H1 (cell line): ENCODE data around the gene TNRC6B. TPM values are rescaled to one million over a fixed set of nuclear protein-coding genes. Genes with fewer than 3 reads are reported as not detected.

Experiments
- CTCF ChIA-PET: fragments of 300-600 bp; sonication (Branson Sonifier 250); formaldehyde crosslinking; loops from one replicate; lab custom pipeline; 2021; ENCODE audit not compliant: partially characterized antibody; lab: Charles Lee
- POLR2A ChIA-PET: fragments of 300-600 bp; sonication (Branson Sonifier 250); formaldehyde crosslinking; loops from one replicate; lab custom pipeline; 2021; ENCODE audit warnings: inconsistent platforms; ENCODE audit not compliant: partially characterized antibody; lab: Charles Lee
- DNase-seq, 2 experiments: peaks; one replicate each; pipeline versions ENCODE4 v3.0.0 to v3.0.0-alpha.2; 2010 to 2022; ENCODE audit warnings: low spot score in 2 of 2, low read depth in 1 of 2, mixed read lengths in 1 of 2
- FAIRE-seq: peaks from 2 replicates; lab custom pipeline; 2011; peaks lifted over from hg19 to GRCh38; lab: Jason Lieb, UNC
- H2AFZ ChIP-seq: 2 replicates; pipeline ENCODE4 v1.8.1; 2012; ENCODE audit warnings: low read length, inconsistent platforms
- H2AK5ac ChIP-seq: 2 replicates; pipeline ENCODE4 v1.6.1; 2013; ENCODE audit warnings: low read depth, low read length
- H2BK120ac ChIP-seq: replicated peaks from 2 replicates; pipeline ENCODE3; 2013; ENCODE audit warnings: low read depth, low read length, inconsistent platforms
- H2BK12ac ChIP-seq: 2 replicates; pipeline ENCODE4 v1.6.1; 2013; ENCODE audit warnings: low read depth, low read length
- H2BK15ac ChIP-seq: 2 replicates; pipeline ENCODE4 v1.6.1; 2013; ENCODE audit warnings: low read length
- H2BK20ac ChIP-seq: 2 replicates; pipeline ENCODE4 v1.6.1; 2013; ENCODE audit warnings: low read length
- H2BK5ac ChIP-seq: 2 replicates; pipeline ENCODE4 v1.6.1; 2013; ENCODE audit warnings: low read depth, low read length
- H3K14ac ChIP-seq: 2 replicates; pipeline ENCODE4 v1.6.1; 2013; ENCODE audit warnings: inconsistent platforms; ENCODE audit not compliant: insufficient read length
- H3K18ac ChIP-seq: 2 replicates; pipeline ENCODE4 v1.6.1; 2013; ENCODE audit warnings: low read length; ENCODE audit errors: extremely low read depth
- H3K23ac ChIP-seq: 2 replicates; pipeline ENCODE4 v1.6.1; 2013; ENCODE audit warnings: inconsistent platforms; ENCODE audit not compliant: insufficient read length
- H3K23me2 ChIP-seq: 2 replicates; pipeline ENCODE4 v1.6.1; 2013; ENCODE audit warnings: low read depth, low read length
- H3K27ac ChIP-seq: 2 replicates; pipeline ENCODE4 v1.6.1; 2011; ENCODE audit warnings: low read depth, low read length, inconsistent platforms
- H3K27me3 ChIP-seq, 4 experiments: replicated peaks in 1 of 4; 1 replicate in 1 of 4; 2 replicates in 3 of 4; pipeline versions ENCODE4 v1.6.1 to v1.8.1; 2011 to 2013; ENCODE audit warnings: low read length in 3 of 4, mild to moderate bottlenecking in 3 of 4, inconsistent platforms in 2 of 4, mixed read lengths in 2 of 4, moderate library complexity in 1 of 4; ENCODE audit not compliant: control insufficient read depth in 3 of 4, insufficient read depth in 3 of 4; ENCODE audit errors: extremely low read depth in 1 of 4
- H3K36me3 ChIP-seq, 4 experiments: 2 replicates each; pipeline versions ENCODE4 v1.6.1 to v1.8.1; 2011 to 2013; ENCODE audit warnings: mild to moderate bottlenecking in 4 of 4, low read length in 3 of 4, moderate library complexity in 2 of 4, control low read depth in 1 of 4, inconsistent platforms in 1 of 4; ENCODE audit not compliant: insufficient read depth in 4 of 4, control insufficient read depth in 2 of 4
- H3K4ac ChIP-seq: replicated peaks from 2 replicates; pipeline ENCODE3; 2013; ENCODE audit warnings: low read length, low read depth, mixed read lengths, inconsistent platforms; ENCODE audit not compliant: insufficient read length
- H3K4me1 ChIP-seq, 4 experiments: replicated peaks in 1 of 4; 1 replicate in 1 of 4; 2 replicates in 3 of 4; pipeline versions ENCODE4 v1.6.1 to v1.8.1; 2011 to 2013; ENCODE audit warnings: low read length in 3 of 4, inconsistent platforms in 2 of 4, mixed read lengths in 1 of 4; ENCODE audit not compliant: insufficient read depth in 4 of 4, control insufficient read depth in 3 of 4
- H3K4me2 ChIP-seq, 2 experiments: 2 replicates each; pipeline versions ENCODE4 v1.6.1 to v1.8.1; 2011 to 2013; ENCODE audit warnings: low read depth in 2 of 2, low read length in 2 of 2, control low read depth in 1 of 2, inconsistent platforms in 1 of 2, mild to moderate bottlenecking in 1 of 2; ENCODE audit not compliant: insufficient read depth in 1 of 2
- H3K4me3 ChIP-seq, 4 experiments: fragments of 200-600, 300-600 bp in 1 of 4; sonication (generic), shearing (Covaris generic), sonication (Bioruptor Twin) in 1 of 4; 2 replicates each; pipeline versions ENCODE4 v1.5.1 to v1.8.1; 2011 to 2016; ENCODE audit warnings: low read length in 4 of 4, low read depth in 3 of 4, control low read depth in 2 of 4, inconsistent platforms in 2 of 4, mild to moderate bottlenecking in 2 of 4, mixed read lengths in 1 of 4, moderate library complexity in 1 of 4; ENCODE audit not compliant: insufficient read depth in 2 of 4; ENCODE audit errors: extremely low read depth in 1 of 4
- H3K56ac ChIP-seq: replicated peaks from 2 replicates; pipeline ENCODE3; 2013; ENCODE audit warnings: low read depth, mild to moderate bottlenecking, mixed read lengths, low read length, inconsistent platforms; ENCODE audit not compliant: insufficient read length
- H3K79me1 ChIP-seq: 2 replicates; pipeline ENCODE4 v1.6.1; 2013; ENCODE audit warnings: low read depth, low read length, control low read depth
- H3K79me2 ChIP-seq, 2 experiments: 2 replicates each; pipeline versions ENCODE4 v1.6.1 to v1.8.1; 2012 to 2013; ENCODE audit warnings: low read length in 2 of 2, mild to moderate bottlenecking in 2 of 2, inconsistent platforms in 1 of 2; ENCODE audit not compliant: insufficient read depth in 2 of 2, control insufficient read depth in 1 of 2
- H3K9ac ChIP-seq, 4 experiments: replicated peaks in 1 of 4; 1 replicate in 1 of 4; 2 replicates in 3 of 4; pipeline versions ENCODE4 v1.6.1 to v1.8.1; 2011 to 2013; ENCODE audit warnings: low read depth in 3 of 4, low read length in 3 of 4, control low read depth in 2 of 4, mild to moderate bottlenecking in 2 of 4, moderate library complexity in 2 of 4, inconsistent platforms in 1 of 4; ENCODE audit errors: extremely low read depth in 1 of 4
- H3K9me3 ChIP-seq, 2 experiments: 2 replicates each; pipeline versions ENCODE4 v1.6.1 to v1.8.1; 2012 to 2013; ENCODE audit warnings: mild to moderate bottlenecking in 2 of 2, moderate library complexity in 2 of 2, control low read depth in 1 of 2, inconsistent platforms in 1 of 2, low read depth in 1 of 2, low read length in 1 of 2, mixed read lengths in 1 of 2; ENCODE audit not compliant: insufficient read depth in 2 of 2
- H4K20me1 ChIP-seq, 2 experiments: replicated peaks in 1 of 2; 2 replicates each; pipeline versions ENCODE3 to v1.8.1; 2011 to 2013; ENCODE audit warnings: inconsistent platforms in 2 of 2, low read length in 2 of 2, mild to moderate bottlenecking in 1 of 2; ENCODE audit not compliant: insufficient read depth in 2 of 2, control insufficient read depth in 1 of 2
- H4K5ac ChIP-seq: 2 replicates; pipeline ENCODE4 v1.6.1; 2013; ENCODE audit warnings: low read length, low read depth, mixed read lengths, inconsistent platforms; ENCODE audit not compliant: insufficient read length
- H4K8ac ChIP-seq: 2 replicates; pipeline ENCODE4 v1.8.0; 2013; ENCODE audit warnings: mild to moderate bottlenecking, moderate library complexity, low read length, inconsistent platforms; ENCODE audit not compliant: insufficient read depth; ENCODE audit errors: extremely low read depth
- H4K91ac ChIP-seq: replicated peaks from 2 replicates; pipeline ENCODE3; 2013; ENCODE audit warnings: low read length, mixed read lengths, inconsistent platforms; ENCODE audit not compliant: insufficient read length
- BACH1 ChIP-seq: IDR thresholded peaks from 2 replicates; pipeline ENCODE4 v1.6.1; 2012; ENCODE audit warnings: low read length, improper control_type of control experiment
- GABPA ChIP-seq: IDR thresholded peaks from 2 replicates; pipeline ENCODE4 v1.6.1; 2011; ENCODE audit warnings: mild to moderate bottlenecking, low read length, moderate library complexity, borderline replicate concordance; ENCODE audit not compliant: insufficient read depth
- KDM1A ChIP-seq: fragments of 200-600, 300-600 bp; sonication (generic); IDR thresholded peaks from 2 replicates; pipeline ENCODE4 v1.7.1; 2016; ENCODE audit warnings: mild to moderate bottlenecking, low read length, borderline replicate concordance
- KDM5A ChIP-seq: fragments of 200-600 bp; IDR thresholded peaks from 2 replicates; pipeline ENCODE4 v1.7.1; 2012; ENCODE audit warnings: mild to moderate bottlenecking, low read length, inconsistent platforms, mixed read lengths
- MAFK ChIP-seq: IDR thresholded peaks from 2 replicates; pipeline ENCODE4 v1.6.1; 2012; ENCODE audit warnings: low read depth, mild to moderate bottlenecking, improper control_type of control experiment, low read length
- SAP30 ChIP-seq: fragments of 300-600 bp; sonication (generic); IDR thresholded peaks from 2 replicates; pipeline ENCODE4 v1.7.1; 2012; ENCODE audit warnings: low read length, moderate library complexity, mild to moderate bottlenecking, inconsistent platforms; ENCODE audit not compliant: insufficient read depth, insufficient replicate concordance
- SP1 ChIP-seq: IDR thresholded peaks from 2 replicates; pipeline ENCODE4 v1.6.1; 2011; ENCODE audit warnings: low read depth, low read length
- TAF1 ChIP-seq: IDR thresholded peaks from 2 replicates; pipeline ENCODE4 v1.6.1; 2011; ENCODE audit warnings: mild to moderate bottlenecking, low read depth, low read length
- WGBS, 2 experiments: shearing (Covaris generic) in 1 of 2; methylation state at CpG; one replicate each; pipeline versions ENCODE4 v1.1.6 to v1.1.7; 2013 to 2015; ENCODE audit warnings: low lambda C conversion rate in 2 of 2, mixed read lengths in 2 of 2, inconsistent platforms in 1 of 2, low coverage in 1 of 2, missing lambda C conversion rate in 1 of 2; ENCODE audit not compliant: insufficient replicate concordance in 2 of 2, insufficient coverage in 1 of 2, insufficient read length in 1 of 2; ENCODE audit errors: extremely low coverage in 1 of 2, missing lambda C conversion rate in 1 of 2; 5-methylcytosine and 5-hydroxymethylcytosine counted together
- polyA plus RNA-seq, 7 experiments: library from polyadenylated mRNA; depleted of rRNA in 3 of 7; stranded (reverse) in 5 of 7; unstranded in 2 of 7; fragments of >200 nt in 5 of 7; fragments of 200-250 nt in 2 of 7; gene quantifications; 1 replicate in 5 of 7; 2 replicates in 1 of 7; 4 replicates in 1 of 7; pipeline versions ENCODE4 v1.2.1 to v1.2.3, GENCODE V29; 2011 to 2013; ENCODE audit warnings: missing spikeins in 2 of 7, mixed read lengths in 2 of 7
- total RNA-seq: library from RNA; stranded (reverse); fragmentation: NEBNext Ultra II Directional; extraction: Animal tissue kit (Norgen Biotek cat#: 25700); gene quantifications from 2 replicates; pipeline ENCODE4 v1.2.1, GENCODE V29; 2021

TNRC6B gene
- total and polyA plus RNA-seq, 2 of the 8 experiments (the other 6 are each of a cell fraction or from before 2014, with no cell fraction given): 12.5 to 48.9 TPM

DNA sequence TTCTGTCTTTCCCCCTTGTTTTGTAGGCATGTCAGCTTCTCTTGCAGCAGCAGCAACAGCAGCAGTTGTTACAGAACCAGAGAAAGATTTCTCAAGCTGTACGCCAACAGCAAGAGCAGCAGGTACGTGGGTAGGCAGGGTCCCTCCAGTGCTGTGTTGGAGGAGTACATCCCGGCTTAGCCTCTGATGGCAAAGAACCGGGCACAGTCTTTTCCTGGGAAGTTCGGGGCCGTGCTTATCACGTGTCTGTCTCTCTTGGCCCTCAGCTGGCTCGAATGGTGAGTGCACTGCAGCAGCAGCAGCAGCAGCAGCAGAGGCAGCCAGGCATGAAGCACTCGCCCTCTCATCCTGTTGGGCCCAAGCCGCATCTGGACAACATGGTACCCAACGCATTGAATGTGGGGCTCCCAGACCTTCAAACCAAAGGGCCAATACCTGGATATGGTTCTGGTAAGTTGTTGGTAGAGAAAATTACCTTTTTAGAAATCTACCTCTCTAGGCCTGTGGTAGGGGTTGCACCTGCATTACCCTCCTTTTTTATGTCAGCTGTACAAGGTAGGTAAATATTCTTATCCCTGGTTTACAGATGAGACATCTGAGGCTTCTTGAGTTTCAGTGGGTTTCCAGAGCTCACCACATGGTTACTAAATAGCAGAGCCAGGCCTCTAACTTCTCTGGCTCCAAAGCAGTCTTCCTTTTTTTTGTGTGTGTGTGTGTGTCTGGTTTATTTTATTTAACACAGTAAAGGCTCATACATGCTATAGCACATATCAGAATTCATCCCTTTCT lies 123.4 kb downstream of the TNRC6B start:
- no peaks in the 10 kb centered on the region for H3K79me2 ChIP-seq
- no peak overlapping the region for H3K4me2 ChIP-seq
- H3K4me1 ChIP-seq: no peaks in the 10 kb centered on the region
- H3K27me3 ChIP-seq: no peaks in the 10 kb centered on the region
- TF ChIP-seq GABPA: no peak
- no peak for TF ChIP-seq TAF1
- no peak for TF ChIP-seq SP1
- no peak for TF ChIP-seq KDM1A
- no peak for TF ChIP-seq BACH1
- no peak for TF ChIP-seq SAP30
- no peak for TF ChIP-seq KDM5A
- TF ChIP-seq MAFK: no peak
- no peak overlapping the region for H3K56ac ChIP-seq
- H4K91ac ChIP-seq: no peak overlapping the region
- H2BK120ac ChIP-seq: no peak overlapping the region
- H3K79me1 ChIP-seq: no peaks in the 10 kb centered on the region
- H2BK5ac ChIP-seq: no peak overlapping the region
- H4K20me1 ChIP-seq: no peaks in the 10 kb centered on the region
- FAIRE-seq: no peak
- no peak overlapping the region for H2BK12ac ChIP-seq
- H3K18ac ChIP-seq: no peak overlapping the region
- H3K23ac ChIP-seq: no peak overlapping the region
- H3K4ac ChIP-seq: no peak overlapping the region
- POLR2A ChIA-PET: no interaction called here
- no peak overlapping the region for H4K5ac ChIP-seq
- H3K36me3 ChIP-seq: peaks cover 12 to 59% (median 26%) of the 10 kb centered on the region in 4 experiments
- 94% methylated on average over 11 of the region's 11 CpGs; no CpG with 5 or more reads in 1 of the 2 experiments for WGBS, 2 experiments
- CTCF ChIA-PET: interaction anchor here (0.9 kb wide), 1 partner anchor 110 kb away, joined by 3 read pairs; no protein-coding TSS in a partner anchor
- no peak overlapping the region for H2BK20ac ChIP-seq
- H4K8ac ChIP-seq: no peak overlapping the region
- H3K27ac ChIP-seq: no peak overlapping the region
- H3K14ac ChIP-seq: no peak overlapping the region
- no peaks in the 10 kb centered on the region for H3K9me3 ChIP-seq
- no peak overlapping the region for H3K9ac ChIP-seq
- no peaks in the 10 kb centered on the region for H3K23me2 ChIP-seq
- no peak overlapping the region for H2AK5ac ChIP-seq
- DNase-seq: no peak
- no peak overlapping the region for H3K4me3 ChIP-seq
- H2BK15ac ChIP-seq: no peak overlapping the region
- H2AFZ ChIP-seq: no peak overlapping the region
